HG02678 (cell line): ENCODE data around the gene CHST11.

Source experiments
- ATAC-seq: cut with Tn5 transposase; IDR thresholded peaks from one replicate; pipeline ENCODE4 v1.9.1; 2021; ENCODE audit warnings: mild to moderate bottlenecking, moderate library complexity; ENCODE audit not compliant: unreplicated experiment

CHST11 gene

DNA sequence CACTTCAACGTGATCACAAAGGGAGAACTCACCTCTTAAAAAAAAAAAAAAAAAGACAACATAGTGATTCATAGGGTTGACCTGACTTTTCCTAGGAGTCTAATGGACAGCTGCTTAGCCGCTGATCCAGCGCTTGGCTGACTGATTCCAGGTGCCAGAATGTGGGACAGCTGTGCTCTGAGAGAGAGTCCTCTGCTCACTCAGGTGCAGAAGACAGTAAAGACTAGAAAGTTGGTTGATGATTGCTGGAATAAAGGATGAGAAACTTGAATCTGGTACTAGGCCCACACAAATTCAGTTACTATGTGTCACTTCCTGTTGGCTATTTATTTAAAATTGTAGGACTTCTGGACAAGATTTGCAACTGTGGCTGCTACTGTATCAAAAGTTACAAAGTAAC is 229.4 kb downstream of the CHST11 start:
- no peak for ATAC-seq

DNA sequence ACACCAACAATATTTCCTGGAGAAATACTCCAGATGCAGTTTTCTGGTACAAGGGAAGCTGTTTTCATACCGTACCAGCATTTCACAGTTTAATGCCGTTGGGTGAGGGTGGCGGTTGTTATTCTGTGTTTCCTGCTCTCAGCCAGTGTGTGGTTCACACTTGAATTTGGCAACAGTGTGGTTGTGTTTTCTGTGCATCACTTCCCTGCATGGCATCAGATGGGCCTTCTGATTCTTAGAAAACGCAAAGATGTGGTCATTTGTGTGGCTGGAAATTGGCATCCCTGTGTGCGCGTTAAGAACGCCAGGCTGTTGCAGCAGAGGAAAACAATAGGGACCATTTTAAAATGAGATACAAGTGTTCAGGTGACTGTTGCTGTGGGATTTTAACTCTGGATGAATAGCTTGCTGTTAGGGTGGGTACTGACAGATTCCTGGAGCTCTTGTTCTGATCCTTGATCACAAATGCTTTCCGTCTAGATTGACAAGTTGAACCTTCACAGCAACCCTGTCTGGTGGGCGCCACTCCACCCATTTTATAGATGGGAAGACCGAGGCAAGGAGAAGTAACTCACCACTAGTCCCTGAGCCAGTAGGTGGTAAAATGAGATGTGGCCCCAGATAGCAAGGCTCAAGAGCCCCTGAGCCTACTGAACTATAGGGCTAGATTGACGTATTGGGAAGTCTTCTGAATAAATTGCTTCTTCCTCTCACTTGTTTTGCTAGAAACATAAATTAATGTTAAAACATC is 231.2 kb downstream of the CHST11 start:
- ATAC-seq: no peak

DNA sequence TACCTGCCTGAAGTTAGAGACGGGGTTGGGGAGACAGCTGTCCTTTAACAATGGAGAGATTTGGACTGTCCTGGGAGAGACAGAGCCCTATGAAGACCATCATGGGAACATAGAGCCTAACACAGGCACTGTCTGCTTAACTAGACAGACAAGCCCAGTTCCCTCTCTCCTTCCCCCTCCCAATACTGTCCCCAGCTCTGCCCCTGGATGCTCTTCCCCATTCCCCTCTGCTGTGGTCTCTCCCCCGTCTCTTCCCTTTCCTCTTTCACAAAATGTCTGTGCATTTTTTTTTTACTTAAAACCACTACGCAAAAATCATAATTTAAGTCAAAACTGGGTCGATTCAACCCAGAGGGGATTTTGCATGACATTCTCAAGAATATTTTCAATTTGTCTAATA is 232.9 kb downstream of the CHST11 start:
- ATAC-seq: no peak

DNA sequence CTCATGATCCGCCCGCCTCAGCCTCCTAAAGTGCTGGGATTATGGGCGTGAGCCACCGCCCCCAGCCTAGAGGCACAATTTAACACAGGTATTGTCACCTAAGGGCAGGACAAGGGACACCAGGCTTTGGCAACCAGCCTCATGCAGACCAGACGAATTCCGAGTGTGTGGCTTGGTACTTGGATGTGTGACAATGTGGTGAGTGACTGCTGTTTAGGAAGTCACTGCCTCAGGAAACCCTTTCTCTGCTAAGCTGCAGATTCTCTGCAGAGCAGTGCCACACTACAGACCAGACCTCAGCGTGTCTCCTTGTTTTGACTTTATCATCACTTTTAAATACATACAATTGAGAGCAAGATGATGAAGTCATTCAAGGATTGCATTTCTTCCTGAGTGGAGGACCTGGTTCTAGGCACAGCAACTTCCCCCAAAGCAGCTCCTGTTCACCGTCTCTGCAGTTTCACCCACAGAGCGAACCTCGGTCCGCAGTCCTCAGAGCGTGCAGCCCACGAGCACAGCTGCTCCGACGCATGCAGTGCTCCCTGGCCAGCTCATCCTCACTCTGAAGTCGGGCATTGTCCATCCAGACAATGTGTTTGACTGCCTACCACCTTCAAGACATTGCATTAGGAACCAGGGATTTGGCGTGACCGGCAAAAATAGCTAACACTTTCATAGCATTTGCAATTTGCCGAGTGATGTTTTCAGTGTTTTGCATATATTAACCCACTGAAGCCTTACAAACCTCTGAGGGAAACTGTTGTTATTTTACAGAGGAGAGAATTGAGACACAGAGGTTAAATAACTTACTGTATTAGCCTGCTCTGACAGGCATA is 235.2 kb downstream of the CHST11 start:
- peak; percentile 50 for ATAC-seq

DNA sequence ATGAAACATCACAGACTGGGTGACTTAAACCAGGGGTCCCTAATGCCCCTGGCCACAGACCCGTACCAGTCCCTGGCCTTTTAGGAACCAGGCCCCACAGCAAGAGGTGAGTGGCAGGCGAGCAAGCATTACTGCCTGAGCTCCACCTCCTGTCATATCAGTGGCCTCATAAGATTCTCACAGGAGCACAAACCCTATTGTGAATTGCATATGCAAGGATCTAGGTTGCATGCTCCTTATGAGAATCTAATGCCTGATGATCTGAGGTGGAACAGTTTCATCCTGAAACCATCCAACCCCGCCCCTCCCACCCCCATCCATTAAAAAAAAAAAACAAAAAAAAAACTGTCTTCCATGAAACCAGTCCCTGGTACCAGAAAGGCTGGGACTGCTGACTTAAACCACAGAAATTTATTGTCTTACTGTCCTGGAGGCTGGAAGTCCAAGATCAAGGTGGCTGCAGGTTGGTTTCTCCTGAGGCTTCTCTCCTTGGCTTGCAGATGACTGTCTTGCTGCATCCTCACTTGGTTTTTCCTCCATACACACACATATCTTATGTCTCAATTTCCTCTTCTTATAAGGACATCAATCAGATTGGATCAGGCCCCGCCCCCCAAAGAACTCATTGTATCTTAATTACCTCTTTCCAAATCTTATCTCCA is 235.9 kb downstream of the CHST11 start:
- ATAC-seq: no peak

DNA sequence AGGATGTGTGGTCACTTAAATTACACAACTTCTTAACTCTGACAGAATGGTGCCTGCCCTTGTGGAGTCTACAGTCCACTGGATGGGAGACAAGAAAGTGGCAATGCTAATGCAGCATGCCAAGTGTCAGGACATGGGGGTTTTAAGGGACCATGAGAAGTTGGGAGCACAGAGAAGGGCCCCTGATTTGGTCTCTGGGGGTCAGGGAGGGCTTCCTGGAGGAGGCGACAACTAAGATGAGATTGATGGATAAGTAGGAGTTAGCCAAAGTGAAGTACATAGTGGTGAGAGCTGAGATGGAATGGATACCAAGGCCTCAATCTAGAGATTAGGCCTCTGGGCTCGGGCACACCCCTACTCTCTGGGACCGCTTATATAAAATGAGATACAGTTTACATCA is 236.7 kb downstream of the CHST11 start:
- no peak for ATAC-seq

DNA sequence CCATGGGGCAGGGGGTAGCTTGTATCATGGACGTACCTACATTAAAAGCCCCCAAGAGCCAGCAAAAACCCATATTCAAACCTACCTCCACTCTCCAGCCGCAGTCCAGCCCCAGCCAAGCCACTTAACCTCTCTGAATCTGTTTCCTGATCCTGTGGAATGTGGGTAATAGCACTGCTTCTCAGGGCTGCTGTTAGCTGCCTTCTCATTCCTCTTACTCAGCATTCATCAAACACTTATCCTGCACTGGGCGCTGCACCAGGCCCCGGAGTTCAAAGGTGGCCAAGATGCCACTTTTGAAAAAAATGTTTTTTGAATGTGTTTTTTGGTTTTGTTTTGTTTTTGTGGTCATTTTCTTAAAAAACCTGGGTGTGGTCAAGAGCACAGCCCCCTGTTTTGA is 237.4 kb downstream of the CHST11 start:
- ATAC-seq: no peak

DNA sequence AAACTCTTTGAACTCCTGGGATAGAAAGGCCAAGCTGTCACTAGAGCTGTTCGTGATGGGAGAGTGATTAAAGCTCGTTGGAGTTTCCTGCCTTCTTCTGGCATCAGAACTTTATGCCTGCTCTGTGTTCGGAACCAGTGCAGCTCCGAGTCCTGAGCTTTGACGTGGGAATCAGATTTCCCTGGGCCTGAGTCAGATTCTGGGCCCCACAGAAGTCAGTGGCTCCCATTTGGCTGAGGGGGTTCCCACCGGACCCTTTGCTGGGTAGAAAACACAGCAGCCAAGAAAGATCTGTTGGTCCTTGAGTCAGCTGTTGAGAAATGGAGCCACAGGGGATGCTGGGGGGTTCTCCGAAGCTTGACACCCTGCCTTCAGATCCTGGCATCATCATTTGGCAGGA is 238.0 kb downstream of the CHST11 start:
- ATAC-seq: no peak

DNA sequence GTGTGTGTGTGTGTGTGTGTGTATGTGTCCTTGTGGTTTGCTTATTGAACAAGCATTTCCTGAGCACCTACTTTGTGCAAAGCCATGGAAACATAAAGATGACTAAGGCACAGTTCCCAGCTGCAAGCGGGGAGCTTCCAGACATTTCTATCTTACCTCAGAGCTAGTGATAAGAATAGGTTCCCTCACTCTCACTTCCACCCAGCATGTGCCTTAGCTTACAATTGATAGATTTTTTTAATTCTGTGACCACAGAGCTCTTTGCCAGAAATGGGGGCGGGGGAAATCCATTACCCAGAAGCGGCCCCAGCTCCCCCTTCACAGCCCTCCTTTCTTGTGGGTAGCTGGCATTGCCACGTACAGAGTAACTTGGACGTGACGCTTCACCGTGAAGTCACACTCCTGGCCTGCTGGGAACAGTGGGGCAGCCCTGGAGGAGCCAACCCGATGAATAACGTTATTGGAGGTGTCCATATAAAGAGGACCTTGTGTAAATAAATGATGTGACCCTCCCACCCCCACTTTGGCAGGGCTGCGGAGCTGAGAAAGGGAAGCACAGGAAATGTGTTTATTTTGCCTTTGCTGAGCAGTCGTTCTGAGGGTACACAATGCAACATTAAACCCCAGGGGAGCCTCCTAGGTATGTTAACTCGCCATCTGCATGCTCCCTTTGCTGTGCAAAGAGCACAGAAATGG is 238.9 kb downstream of the CHST11 start:
- peak; percentile 31 for ATAC-seq

DNA sequence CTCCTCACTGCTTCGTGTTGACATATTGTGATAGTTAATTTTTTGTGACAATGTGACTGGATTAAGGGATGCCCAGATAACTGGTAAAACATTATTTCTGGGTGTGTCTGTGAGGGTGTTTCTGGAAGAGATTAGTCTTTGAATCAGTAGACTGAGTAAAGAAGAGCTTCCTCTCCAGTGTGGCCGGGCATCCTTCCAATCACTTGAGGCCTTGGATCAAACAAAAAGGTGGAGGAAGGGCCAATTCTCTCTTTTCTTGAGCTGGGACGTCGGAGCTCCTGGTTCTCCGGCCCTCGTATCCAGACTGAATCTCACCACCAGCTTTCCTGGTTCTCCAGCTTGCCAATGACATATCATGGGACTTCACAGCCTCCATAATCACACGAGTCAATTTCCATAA is 240.4 kb downstream of the CHST11 start:
- no peak for ATAC-seq

DNA sequence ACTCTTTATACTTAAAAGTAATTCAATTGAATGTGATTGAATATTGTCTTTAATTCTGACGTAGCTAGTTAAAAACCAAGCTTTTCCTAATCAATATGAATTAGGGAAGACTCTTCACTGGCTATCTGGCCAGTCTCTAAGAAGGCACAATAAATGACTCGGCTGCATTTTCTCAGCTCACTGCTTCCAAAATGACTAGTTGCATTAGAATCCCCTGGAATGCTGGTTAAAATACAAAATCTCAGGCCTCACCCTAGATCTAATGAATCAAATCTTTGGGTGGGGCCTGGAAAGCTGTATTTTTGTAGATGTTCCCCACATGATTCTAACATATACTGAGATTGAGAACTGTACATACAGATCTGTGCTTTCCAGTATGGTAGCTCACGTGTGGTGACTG is 242.1 kb downstream of the CHST11 start:
- ATAC-seq: no peak

DNA sequence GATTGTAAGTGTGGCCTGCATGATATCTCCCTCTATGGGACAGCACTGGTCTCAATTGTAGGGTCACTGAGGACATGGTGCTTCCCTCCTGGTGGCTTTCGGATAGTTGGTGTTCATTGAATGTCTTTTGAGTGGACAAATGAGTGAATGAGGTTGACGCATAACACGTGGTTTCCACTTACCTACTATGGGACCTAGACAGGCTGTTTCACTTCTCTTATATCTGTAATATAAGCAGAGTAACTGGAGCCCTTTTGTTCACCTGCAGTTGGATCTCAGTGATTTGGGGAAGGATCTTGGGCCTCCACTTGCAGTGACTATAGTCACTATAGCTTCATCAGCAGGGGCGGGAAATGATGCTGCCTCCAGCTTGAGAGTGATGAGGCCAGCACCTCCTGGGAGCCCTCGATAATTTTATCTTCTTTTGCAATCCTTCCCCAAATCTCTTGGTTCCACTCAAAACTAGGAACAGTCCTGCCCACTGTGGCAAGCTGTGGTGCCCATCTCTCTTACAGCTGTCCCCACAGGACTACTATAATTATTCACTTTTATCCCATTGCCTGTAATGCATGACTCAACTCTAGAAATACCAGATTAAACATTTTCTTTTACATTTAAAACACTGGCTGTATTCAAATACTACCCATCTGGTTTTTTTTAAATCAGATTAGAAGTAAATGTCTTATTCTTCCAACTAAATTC is 242.9 kb downstream of the CHST11 start:
- ATAC-seq: peak; percentile 71

DNA sequence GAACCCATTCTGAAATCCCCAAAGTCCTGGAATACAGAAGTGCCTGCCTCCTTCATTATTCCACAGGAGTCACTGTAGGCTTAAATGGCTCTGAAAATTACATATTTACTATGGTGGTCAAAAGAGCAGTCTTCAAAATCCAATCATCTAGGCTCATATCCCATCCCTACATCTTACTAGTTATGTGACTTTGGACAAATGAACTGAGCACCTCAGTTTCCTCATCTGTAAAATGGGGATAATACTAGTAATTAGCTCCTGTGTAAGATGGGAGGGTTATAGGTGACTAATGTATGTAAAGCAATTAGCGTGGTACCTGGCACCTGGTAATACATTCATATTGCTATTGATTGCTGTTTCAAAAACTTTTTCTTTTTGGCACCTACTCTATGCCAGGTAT is 243.6 kb downstream of the CHST11 start:
- no peak for ATAC-seq

DNA sequence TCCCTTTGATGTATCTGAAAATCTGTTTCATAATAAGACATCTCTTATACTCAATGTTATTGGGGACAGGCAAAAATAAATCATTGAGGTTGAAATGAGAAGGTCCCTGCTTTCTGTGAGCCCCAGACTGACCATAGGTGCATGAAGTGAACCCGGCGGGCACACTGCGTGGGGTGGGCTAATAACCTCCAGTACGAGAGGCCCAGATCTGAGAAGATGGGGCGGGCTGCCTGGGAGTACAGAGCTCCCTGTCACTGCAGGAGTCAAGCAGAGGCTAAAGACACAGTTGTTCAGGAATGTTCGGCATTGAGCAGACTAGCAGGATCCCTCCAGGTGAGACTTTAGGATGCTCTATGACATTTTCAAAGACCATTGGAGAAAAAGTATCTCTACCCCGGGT is 244.6 kb downstream of the CHST11 start:
- ATAC-seq: no peak

DNA sequence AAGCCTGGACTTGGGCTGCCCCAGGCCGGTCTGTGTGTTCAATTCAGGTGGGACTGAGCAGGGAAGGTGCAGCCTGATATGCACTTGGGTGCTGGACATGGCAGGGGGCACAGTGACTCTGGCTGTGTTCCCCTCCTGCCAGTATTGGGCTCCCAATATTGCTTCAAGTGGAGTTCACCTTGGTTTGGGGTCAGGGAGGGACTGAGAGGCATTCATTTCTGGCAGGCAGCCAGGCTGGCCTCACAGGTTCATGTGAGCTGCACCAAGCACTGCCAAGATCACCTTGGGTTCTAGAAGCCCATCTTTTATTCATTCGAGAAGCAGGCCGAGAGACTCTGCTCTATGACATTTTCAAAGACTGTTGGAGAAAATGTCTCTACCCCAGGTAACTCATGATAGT is 245.0 kb downstream of the CHST11 start:
- no peak for ATAC-seq

DNA sequence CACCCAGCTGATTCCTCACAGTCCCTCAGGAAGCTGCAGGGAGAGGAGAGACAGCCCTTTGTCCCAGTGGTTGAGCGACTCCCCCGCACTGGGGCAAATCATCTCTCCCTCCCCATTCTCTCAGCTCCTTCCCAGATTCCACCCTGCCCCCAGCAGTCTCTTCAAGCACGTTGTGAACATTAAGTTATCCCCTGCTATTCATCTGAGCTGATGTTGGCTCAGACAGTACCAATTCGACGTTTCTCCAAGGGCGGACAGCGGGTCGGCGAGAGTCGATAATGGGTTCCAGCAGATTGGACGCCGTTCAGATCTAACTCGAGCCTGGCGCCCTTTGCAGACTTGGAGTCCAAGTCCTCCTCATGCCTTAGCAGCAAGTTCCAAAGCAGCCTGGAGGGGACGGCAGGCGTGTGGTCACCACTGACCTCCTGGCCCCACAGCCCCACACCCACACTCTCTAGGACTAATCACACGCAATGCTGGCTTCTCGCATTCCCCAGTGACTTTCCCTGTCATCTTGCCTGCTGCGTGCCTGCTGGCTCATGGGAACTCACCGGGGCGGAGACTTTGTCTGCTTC is 245.9 kb downstream of the CHST11 start:
- no peak for ATAC-seq

DNA sequence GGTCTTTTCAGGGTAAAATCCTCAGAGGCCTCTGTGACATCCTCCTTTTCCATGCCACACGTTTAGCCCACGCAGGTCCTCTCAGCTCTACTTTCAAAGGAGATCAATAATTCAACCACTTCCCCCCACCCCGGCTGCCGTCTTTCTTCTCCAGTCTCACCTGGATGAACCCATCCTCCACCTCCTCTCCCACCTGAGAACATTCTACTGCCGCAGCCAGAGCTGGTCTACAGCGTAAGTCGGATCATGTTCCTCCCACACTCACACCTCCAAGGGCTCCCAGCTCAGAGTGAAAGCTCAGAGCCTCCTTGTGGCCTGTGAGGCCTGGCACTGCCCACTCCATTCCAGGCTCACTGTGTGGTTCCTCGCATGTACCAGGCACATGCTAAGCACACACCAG is 246.6 kb downstream of the CHST11 start:
- ATAC-seq: no peak

DNA sequence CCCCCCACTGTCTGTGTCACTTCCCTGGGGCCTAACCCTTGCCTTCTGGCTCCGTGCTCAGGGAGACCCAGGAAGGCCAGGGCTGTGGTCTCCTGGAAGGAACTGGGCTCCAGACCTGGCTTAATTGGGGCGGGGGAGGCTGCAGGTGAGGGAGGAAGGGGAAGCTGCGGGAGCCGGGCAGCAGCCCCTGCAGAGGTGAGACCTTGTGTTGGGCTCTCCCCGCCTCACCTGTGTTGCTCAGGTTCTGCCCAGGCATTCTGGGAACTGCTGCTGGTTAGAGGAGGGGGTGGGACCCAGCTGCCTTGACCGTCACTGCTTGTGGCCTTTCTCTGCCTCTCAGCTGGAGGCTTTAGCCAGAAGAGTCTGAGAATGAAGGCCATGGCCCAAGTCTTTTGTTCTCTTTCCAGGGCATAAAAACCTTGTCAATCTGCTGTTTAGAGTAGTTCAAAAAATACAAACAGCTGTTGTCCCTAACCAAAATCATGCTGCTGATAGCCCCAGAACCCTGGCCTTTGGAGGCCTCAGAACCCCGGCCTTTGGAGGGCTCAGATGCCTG is 247.6 kb downstream of the CHST11 start:
- no peak for ATAC-seq

DNA sequence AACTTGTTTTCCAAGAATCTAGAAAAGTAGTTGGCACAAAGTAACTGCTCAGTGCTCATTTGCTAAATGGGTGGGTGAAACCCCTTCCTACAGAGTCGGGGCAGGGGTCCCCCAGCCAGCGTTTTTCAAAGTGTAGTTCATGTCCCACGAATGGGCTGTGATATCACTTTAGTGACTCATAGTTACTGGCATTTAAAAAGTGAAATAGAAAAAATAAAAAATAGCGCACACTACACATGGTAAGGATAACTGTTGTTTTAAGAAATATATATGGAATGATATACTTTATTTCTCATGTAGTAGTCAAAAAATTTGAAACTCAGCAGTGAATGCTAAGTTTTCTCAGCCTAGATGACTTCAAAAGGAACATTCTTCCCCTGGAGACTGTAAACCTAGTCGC is 250.4 kb downstream of the CHST11 start:
- ATAC-seq: no peak
